HG02840 (cell line): ENCODE measurements around the gene VWCE.
A peak's percentile ranks its signal among the peaks of the same experiment; 100 is the strongest.

Experiments
- ATAC-seq: cut with Tn5 transposase; IDR thresholded peaks from one replicate; pipeline ENCODE4 v1.9.1; 2021; ENCODE audit warnings: mild to moderate bottlenecking, moderate library complexity, moderate number of reproducible peaks; ENCODE audit not compliant: unreplicated experiment, low FRiP score

VWCE gene, protein sequence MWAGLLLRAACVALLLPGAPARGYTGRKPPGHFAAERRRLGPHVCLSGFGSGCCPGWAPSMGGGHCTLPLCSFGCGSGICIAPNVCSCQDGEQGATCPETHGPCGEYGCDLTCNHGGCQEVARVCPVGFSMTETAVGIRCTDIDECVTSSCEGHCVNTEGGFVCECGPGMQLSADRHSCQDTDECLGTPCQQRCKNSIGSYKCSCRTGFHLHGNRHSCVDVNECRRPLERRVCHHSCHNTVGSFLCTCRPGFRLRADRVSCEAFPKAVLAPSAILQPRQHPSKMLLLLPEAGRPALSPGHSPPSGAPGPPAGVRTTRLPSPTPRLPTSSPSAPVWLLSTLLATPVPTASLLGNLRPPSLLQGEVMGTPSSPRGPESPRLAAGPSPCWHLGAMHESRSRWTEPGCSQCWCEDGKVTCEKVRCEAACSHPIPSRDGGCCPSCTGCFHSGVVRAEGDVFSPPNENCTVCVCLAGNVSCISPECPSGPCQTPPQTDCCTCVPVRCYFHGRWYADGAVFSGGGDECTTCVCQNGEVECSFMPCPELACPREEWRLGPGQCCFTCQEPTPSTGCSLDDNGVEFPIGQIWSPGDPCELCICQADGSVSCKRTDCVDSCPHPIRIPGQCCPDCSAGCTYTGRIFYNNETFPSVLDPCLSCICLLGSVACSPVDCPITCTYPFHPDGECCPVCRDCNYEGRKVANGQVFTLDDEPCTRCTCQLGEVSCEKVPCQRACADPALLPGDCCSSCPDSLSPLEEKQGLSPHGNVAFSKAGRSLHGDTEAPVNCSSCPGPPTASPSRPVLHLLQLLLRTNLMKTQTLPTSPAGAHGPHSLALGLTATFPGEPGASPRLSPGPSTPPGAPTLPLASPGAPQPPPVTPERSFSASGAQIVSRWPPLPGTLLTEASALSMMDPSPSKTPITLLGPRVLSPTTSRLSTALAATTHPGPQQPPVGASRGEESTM

DNA sequence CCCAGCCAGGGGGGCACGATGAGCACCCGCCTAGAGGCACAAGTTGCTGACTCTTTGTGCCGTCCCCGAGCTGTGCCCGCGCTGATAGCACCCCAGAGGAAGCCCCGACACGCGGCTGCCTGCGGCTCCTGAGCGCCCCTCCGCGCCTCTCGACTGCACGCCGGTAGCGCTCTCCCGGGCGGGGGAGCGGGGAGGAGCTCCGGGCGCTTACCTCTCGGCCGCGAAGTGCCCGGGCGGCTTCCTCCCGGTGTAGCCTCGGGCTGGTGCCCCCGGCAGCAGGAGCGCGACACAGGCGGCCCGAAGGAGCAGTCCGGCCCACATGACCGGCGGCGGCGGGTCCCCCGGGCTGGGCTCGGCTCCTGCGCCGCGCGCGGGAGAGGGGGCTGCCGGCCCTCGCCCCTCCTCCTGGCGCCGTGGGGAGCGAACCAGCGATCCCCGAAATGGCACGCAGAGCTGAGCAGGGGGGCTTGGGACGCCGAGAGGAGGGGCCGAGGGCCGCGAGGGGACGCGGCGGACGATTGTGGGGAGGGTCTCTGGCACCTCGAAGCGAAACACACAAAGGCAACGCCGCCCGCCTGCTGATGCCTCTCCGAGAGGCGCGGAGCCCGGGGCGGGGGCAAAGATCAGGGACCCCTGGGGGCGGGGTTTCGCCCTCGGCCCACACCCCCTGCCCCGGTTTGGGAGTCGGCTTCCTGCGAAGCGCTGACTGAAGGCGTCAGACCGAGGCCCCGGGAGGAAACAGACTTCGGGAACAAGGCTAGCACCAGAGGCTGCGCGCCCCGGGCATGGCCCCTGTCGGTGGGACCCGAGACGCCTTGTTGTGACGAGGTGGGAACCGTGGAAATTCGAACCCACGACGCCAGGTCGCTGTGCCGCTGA lies at the start of gene VWCE:
VWCE (minus strand) TSS at position 600 of the 879 bp plus-strand sequence; CDS start at position 321, 279 bp downstream.
- peak; percentile 49 for ATAC-seq

DNA sequence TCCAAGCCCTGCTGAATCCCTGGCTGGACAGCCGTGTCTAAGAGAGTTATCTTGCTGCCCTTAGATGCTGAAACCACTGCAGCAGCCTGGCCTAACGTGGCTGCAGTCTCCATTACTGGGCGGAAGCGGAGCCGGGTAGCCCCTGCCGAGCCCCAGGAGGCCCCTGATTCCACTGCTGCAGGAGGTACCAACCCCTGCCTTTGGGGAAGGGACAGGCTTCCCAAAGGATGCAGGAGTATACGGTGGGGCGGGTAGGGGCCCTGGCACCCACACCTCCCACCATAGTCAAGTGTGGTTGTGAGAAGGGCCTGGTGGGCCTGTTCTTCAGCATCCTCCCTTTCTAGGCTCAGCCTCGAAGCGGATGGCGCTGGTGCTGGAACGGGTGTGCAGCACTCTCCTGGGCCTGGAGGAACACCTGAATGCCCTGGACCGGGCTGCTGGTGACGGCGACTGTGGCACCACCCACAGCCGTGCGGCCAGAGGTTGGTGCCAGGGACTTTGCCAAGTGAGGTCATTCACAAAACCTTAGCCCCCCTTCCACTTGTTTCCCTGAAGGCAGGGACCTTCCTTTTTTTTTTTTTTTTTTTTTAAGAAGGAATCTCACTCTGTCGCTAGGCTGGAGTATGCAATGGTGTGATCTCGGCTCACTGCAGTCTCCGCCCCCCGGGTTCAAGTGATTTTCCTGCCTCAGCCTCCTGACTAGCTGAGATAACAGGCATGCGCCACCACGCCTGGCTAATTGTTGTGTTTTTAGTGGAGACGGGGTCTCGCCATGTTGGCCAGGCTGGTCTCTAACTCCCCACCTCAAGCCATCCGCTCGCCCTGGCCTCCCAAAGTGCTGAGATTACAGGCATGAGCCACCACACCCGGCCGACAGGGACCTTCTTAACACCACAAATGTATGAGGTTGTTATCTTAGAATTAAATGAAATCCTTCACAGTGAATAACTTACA lies 49.0 kb upstream of the VWCE start:
- ATAC-seq = no peak

DNA sequence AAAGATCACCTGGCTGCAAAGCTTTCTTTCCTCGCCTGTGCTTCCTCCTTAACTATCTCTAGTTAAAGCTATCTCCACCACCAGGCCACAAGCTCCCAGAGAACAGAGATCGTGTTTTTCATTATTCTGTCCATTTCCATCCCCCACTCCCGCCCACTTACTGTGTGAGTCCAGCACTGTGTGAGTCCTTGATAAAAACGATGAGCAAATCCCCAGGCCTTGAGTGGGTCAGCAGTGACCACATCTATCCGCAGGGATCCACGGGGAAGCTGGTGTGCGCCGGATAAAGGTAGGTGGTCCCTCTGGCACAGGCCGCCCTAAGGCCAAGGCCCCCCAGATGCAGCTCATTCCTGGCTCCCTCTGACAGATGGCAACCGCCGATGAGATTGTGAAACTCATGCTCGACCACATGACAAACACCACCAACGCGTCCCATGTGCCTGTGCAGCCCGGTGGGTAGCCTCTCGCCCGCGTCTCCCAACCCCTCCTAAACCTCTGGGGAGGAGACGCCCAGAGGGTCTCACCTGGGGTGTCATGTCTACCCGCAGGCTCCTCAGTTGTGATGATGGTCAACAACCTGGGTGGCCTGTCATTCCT lies 47.2 kb upstream of the VWCE start:
- ATAC-seq = no peak

DNA sequence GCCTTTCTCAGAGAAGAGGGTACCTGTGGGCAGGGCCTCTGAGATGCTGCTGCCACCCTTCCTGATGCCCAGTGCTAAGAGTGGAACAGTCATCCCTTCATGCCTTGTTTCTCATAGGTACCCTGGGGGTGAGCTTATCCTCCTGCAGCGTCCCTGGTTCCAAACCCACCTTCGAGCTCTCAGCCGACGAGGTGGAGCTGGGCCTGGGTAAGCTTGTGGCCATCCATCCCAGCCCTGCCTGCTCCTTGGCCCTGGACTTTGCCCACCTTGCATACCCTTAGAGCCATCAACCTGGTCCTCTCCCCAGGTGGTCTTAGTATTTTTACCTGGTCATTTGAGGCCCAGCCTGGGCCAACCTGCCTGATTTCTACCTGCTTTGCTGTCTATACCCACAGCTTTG lies 46.6 kb upstream of the VWCE start:
- ATAC-seq = no peak

DNA sequence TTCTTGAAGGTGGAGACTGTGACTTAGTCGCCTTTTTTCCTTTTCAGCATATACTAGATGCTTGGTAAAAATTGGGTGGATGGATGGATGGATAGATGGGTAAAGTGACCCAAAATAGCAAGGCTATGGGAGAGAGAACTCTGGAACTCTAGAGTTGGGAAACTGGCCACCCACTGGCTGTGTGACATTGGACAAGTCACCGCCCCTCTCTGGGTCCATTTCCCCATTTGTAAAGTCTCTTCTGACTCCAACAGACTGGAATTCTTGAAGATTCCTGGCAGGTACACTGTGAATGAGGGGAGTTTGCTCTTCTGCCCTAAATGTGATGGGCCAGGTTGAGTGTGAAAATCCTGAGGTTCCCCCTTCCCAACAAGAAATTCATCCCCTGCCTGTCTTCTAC lies 45.9 kb upstream of the VWCE start:
- no peak for ATAC-seq

DNA sequence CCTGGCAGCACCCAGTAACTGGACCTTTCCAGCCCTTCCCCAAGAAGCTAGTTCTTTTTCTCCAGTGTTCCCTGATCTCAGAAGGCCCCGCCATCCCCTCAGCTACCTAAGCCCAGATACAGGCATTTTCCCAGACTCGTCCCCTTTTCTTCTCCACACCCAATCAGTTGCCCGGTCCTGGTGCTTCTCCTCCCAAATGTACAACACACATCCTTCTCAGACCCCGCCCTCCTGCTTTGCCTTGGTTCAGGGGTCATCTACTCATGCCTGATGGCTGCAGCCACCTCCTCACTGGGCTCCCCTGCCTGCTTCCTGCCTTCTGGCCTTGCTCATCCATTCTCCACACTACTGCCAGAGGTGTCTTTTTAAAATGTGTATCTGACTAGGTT lies 44.4 kb upstream of the VWCE start:
- no peak for ATAC-seq

DNA sequence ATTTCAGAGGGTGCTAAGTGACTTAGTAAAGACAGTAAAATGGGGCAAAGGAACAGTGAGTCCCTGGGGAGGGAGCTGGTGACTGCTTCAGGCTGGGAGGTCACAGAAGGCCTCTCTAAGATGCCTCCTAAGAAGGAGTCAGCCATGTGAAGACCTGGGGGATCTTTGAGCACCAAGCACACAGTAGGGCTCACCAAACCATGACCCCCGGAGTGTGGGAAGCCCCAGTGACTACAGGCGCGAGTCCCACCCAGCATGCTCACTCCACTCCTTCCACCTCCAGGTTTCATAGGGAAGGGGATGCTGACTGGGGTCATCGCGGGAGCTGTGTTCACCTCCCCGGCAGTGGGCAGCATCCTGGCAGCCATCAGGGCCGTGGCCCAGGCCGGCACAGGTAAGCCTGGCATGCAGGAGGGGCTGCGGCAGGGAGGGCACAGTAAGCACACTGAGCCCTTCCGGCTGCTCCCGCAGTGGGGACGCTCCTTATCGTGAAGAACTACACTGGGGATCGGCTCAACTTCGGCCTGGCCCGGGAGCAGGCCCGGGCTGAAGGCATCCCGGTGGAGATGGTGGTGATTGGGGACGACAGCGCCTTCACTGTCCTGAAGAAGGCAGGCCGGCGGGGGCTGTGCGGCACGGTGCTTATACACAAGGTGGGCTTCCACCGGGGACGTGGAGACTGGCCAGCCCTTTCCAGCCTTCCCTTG lies 43.8 kb upstream of the VWCE start:
- no peak for ATAC-seq

DNA sequence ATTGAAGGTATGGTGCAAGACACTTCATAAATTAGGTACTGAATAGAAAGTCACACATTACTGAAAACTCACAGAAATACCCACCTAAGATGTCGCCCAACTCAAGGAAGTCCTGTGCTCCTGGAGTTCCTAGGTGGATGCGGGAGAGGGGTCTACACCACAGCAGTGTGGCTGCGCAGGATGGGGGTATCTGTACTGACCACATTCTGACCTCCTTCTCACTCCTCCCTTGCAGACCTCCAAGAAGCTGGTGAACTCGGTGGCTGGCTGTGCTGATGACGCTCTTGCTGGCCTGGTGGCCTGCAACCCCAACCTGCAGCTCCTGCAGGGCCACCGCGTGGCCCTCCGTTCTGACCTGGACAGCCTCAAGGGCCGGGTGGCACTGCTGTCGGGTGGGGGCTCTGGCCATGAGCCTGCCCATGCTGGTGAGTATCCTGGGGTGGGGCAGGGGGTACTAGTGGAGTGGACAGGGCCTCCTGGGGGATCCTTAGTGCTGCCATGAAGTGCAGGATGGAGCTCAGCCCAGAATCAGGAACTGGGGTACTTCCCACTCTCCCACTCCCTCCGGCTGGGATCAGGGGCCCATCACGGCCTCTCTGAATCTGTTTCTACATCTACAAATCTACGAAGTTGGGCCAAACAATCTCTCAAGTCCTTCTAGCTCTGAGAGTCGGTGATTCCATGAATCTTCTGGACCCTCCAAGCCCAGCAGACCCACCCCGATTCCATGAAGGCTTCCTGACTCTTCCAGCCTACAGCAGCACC lies 42.8 kb upstream of the VWCE start:
- no peak for ATAC-seq

DNA sequence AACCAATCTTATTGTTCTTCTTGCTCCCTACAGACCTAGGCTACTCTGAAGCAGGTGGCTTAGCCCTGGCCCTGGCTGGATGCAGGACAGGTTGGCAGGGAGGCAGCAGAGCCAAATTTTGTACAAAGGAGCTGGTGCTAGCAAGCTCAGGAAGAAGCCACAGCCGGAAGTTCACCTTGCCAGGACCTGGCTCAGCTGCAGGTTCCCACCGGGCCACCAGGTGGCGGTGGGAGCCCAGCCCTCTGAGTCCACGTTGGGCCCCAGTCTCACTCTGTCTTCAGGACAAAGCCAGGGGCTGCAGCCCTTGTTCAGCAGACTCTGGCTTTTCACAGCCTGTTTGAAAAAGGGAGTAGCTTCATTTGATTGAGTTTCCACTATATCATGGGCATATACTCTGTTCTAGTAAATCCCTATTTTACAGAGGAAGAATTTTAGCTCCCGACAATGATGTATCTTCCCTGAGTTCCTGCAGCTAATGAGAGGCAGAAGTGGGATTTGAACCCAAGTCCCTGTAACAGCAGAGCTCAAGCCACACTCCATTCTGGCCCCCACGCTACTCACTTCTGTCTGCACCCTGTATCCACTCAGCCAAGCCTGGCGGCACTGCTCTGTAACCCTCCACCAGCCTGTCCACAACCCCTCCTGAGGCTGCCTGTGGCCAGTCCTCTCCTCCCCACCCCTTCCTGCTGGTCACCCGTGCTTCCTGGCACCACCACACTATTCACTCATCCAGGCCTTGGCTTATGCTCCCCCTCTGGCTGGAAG lies 41.2 kb upstream of the VWCE start:
- peak; percentile 54 for ATAC-seq

DNA sequence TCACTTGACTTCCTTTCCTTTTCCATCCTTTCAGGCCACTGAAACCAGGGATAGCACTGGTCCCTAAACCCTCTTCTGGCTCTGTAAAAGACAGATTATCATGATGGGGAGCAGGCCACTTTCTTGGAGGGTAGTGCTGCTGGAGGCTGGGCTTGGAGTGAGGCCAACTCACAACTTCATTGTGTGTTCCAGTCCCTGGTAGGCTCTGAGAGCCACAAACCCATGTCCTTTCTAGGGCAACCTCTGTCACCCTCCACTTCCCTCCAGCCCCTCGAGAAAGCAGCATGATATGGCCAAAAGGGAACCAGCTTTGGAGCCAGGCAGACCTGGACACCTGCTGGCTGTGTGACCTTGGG lies 40.2 kb upstream of the VWCE start:
- no peak for ATAC-seq

DNA sequence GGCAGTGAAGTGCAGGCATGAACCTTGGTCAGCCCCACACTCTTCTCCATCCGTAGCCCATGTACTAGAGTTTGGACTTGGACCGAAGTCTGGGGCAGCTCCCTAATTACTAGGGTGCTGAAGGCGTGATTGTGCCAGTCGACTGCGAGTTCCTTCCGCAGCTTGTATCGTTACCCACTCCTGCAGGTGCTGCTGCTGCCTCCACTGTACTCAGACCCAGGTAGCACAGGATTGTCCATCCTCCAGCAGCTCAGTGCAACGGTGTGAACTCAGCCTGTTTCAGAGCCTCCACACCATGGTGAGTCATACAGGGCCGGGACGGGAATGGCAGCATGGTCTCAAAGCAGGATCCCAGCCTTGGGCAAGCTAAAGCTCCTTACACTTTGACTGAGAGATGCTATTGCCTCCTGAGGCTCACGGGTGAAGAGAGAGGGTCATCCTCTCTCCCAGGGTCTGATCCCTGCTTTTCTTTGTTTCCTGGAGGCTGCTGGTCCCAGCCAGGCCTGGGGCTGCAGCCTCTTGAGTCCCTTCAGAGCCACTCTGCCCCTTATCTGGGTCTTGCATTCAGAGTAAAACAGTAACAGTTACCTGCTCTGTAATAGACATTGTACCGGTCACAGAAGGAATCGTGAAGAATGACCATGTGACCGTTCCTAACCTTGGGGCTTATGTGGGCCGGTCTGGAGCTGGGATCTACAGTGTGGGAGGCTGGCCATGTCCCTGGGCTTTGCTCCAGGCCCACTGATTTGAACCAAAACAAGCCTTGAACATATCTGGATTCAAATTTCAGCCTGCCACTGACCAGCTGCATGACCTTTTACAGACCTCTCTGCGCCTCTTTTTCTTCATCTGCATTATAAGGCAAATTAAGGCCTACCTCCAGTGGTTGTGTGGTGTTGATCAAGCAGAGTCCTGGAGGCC lies 39.6 kb upstream of the VWCE start:
- ATAC-seq = no peak

DNA sequence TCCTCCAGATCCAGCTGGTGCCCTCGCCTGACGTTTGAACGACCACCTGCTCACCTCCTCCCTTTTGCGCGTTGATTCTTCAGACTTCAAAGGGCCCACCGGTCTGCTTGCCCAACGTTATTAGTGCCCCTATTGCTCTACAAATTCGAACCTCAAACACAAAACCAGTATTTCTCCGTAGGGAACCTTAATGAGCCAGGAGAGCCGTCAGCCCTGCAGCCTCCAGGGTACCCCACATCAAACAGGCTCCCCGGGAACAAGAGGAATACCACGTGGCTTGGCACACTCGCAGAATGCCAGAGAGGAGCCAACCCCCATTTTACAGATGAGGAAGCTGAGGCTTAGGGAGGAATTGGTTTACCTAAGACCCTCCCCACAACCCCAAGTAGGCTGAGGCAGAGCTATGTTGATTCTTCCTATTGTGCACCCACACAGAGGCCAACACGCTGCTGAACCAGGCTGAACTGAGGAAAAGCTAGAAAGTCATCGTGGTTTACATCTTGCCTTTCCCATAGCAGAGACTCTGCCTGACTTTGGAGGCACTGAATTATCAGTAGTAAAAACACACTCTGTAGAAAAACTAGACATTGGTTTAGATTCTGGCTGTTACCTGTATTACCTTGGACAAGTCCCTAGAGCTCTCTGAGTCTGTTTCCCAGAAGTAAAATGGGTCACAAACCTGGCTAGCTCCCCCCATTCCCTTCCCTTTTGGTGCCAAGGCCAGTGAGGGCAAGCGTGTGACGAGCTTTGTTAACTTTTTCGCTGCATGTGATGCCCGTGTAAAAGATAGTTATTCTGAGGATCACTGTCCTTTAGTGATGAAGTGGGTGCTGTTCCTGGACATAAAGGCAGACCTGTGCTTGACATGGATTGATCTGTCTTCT lies 38.7 kb upstream of the VWCE start:
- no peak for ATAC-seq

DNA sequence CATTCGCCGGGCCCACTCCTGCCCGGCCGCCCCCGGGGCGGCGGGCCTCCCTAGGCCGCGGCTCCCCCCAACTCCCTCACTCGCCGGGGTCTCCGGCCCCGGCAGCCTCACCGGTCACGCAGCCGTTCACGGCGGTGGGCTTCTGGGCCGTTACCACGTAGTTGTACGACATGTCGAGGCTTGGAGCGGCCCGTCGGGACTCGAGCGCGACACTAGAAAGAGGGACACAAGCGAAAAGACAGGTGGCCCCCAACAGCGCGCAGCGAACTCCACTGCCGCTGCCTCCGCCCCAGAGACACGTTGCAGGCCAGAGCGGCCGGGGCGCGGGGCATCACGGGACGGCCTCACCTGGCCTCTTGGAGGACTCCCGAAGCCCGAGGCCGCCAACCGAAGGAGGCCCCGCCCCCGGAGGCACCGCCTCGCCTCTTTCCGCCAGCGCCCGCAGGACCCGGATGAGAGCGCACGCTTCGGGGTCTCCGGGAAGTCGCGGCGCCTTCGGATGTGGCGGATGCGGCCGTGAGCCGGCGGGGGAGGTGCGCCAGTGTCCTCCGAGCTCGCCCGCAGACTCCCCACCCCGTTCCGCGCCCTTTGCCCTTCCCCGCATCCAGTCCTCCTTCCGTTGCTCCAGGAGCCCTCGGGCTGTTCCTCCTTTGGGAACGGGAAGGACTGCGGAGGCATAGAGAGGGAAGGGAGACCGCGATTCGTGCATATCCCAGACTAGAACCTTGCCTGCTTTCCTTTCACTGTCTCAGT lies 37.9 kb upstream of the VWCE start, which contains the start of the genes DDB1 and TKFC:
DDB1 (minus strand) TSS at position 309 of the 753 bp plus-strand sequence; CDS start at position 172, 137 bp downstream.
TKFC (plus strand) TSS at position 432 of the 753 bp plus-strand sequence. CDS start 1,501 bp downstream, outside the sequence.
- peak; percentile 78 for ATAC-seq

DNA sequence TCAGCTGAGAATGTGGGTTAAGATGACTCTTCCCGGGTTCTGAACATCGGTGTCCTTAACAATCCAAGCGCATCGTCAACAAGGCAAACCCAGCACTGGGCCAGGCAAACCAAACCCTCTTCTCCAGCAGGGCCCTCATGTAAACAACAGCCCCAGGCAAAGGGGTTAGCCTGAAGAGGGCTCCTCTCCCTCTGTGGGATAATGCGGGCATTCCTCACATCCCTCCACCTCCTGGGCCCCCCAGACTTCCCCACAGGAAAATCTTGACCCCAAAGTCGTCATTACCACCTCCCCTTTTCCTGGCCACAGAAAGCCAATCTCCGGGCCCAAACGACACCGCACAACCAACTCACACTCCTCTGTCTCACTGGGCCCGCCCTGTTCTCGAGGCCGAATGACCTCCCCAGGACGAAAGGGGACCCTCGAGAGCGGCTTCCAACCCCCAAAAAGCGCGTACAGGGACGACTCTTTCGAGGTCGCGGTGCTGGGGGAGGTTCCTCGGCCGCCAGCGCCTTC lies 37.2 kb upstream of the VWCE start:
- no peak for ATAC-seq
